Esophagus muscularis mucosa (tissue), 3 donors: ENCODE measurements around the gene UGCG.

Experiments
- CTCF ChIP-seq, 3 experiments: fragments of 200-600 bp in 2 of 3; fragments of 450-650 bp in 1 of 3; sonication (generic) in 2 of 3; IDR thresholded peaks; one replicate each; pipeline ENCODE4 v1.5.1; 2017 to 2019; ENCODE audit warnings: antibody characterized with exemption in 3 of 3, mild to moderate bottlenecking in 2 of 3, moderate library complexity in 1 of 3
- POLR2A ChIP-seq: fragments of 450-650 bp; IDR thresholded peaks from one replicate; pipeline ENCODE4 v1.6.1; 2017; ENCODE audit warnings: antibody characterized with exemption, moderate library complexity, mild to moderate bottlenecking, low read depth

- TF ChIP-seq CTCF (IDR thresholded peaks at IDR 0.05) = no peak
- no peak for TF ChIP-seq POLR2A
Measured at GRCh38 chr9:111913159-111913558, 16.5 kb downstream of the UGCG start.
